Measurements from ENCODE around the gene NUP93. TPM values are rescaled to one million over a fixed set of nuclear protein-coding genes. Genes with fewer than 3 reads are reported as not detected.

NUP93 gene
- total and polyA plus RNA-seq, 2 donors (not counting 3 experiments of a cell fraction or from before 2014, with no cell fraction given), result 62.3 to 124 TPM

DNA sequence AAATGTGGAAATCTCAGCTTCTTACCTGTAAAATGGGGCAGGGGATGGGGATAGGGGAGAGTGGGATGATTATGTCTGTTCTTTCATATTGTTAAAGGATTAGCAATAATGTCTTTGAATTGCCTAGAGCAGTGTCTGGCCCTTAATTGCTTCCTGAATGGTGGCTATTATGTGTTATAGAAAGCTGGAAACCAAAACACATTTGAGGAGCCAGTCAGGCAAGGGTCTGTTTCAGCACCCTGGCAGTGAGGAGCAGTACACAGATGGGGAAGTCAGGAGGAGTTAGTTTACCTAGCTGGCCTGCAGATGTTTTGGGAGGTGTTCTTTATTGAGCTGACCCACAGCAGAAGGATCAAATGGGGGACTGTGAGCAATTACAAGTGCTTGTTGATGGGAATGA, 63.0 kb downstream of the NUP93 start:
- H3K9me1 ChIP-seq (replicated peaks; ENCODE audit: control insufficient read depth, extremely low read depth, insufficient read depth, low read length), result no peaks in the 10 kb centered on the region
- H4K20me1 ChIP-seq (replicated peaks; ENCODE audit: control insufficient read depth, extremely low read depth, insufficient read depth, low read length), result no peaks in the 10 kb centered on the region
- no peak overlapping the region for H3K27ac ChIP-seq (ENCODE audit: insufficient read depth, low read depth, low read length)
- peaks cover 4% of the 10 kb centered on the region for H3K4me1 ChIP-seq (ENCODE audit: control insufficient read depth, extremely low read depth, insufficient read depth, low read length)
- H3K79me2 ChIP-seq (ENCODE audit: control insufficient read depth, insufficient read depth, low read length), result peaks cover 6% of the 10 kb centered on the region
- BruUV-seq (replicated peaks), result no TSS peak
- intact Hi-C loops (cut with micrococcal nuclease), result loop anchor here (1.0 kb wide), 4 partner anchors 59 to 252 kb away; no protein-coding TSS in a partner anchor
- dilution Hi-C loops (cut with MboI; ENCODE audit: extremely low pct_ligation_motif_present, low sequenced_read_pairs), result no loop called here
- H3K4me3 ChIP-seq (replicated peaks in 1 of 3; ENCODE audit: insufficient read depth in 1 of 3, low read depth in 1 of 3, low read length in 3 of 3), result no peak overlapping the region
- no peak overlapping the region for H2AFZ ChIP-seq (ENCODE audit: low read depth, low read length)
- no peaks in the 10 kb centered on the region for H3K36me3 ChIP-seq (ENCODE audit: control insufficient read depth in 2 of 2, extremely low read depth in 1 of 2, insufficient read depth in 2 of 2, low read length in 2 of 2)
- no peaks in the 10 kb centered on the region for H3K27me3 ChIP-seq (ENCODE audit: control insufficient read depth in 2 of 2, insufficient read depth in 2 of 2, low read length in 2 of 2)
- no peak for TF ChIP-seq MYC (IDR thresholded peaks at IDR 0.05; ENCODE audit: low read depth, low read length)
- TF ChIP-seq EZH2 (IDR thresholded peaks at IDR 0.05; ENCODE audit: borderline replicate concordance, low read depth, low read length, severe bottlenecking), result no peak
- no peak for TF ChIP-seq JUN (IDR thresholded peaks at IDR 0.05; ENCODE audit: borderline replicate concordance, insufficient read depth, insufficient read length, low read depth)
- no peak for TF ChIP-seq POLR2AphosphoS5 (IDR thresholded peaks at IDR 0.05; ENCODE audit: insufficient read depth, low read depth, low read length)
- TF ChIP-seq CTCF (IDR thresholded peaks at IDR 0.05; ENCODE audit: extremely low read depth in 1 of 2, insufficient read depth in 1 of 2, low read depth in 1 of 2, low read length in 2 of 2), result no peak
- TF ChIP-seq POLR2A (IDR thresholded peaks at IDR 0.05; ENCODE audit: low read depth, low read length), result no peak
- no peak overlapping the region for H3K9ac ChIP-seq (replicated peaks; ENCODE audit: extremely low read depth, insufficient read depth, low read length)
- H3K9me3 ChIP-seq (replicated peaks; ENCODE audit: control insufficient read depth, insufficient read depth, low read length), result no peaks in the 10 kb centered on the region
- no peak for DNase-seq (ENCODE audit: low read depth, low spot score)
- CTCF ChIA-PET, result interaction anchor here (0.6 to 9.9 kb wide), 53 partner anchors 9 to 363 kb away, joined by 3 to 231 read pairs (median 4); partner anchors contain the start of genes CPNE2 and SLC12A3
- no peak for FAIRE-seq
- POLR2A ChIA-PET, result no interaction called here
- no peak overlapping the region for H3K4me2 ChIP-seq (ENCODE audit: insufficient read depth, low read length)

DNA sequence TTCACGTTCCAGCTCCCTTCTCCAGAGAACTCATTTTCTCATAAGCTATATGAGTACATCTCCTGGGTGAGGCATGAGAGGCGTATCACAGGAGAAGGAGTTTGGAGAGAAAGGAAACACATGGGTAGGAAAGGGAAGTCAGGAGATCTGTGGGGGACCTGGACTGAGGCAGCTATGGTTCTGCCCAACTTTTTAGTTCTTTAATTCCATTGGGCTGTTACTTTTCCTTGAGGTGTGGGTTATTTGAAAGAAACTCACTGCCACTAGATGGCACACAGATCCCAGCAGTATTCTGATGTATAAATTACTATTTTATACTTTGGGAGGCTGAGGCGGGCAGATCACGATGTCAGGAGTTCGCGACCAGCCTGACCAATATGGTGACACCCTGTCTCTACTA, 63.6 kb downstream of the NUP93 start:
- Histone ChIP-seq H3K4me2 (ENCODE audit: insufficient read depth, low read length) (no peak overlapping the region), H3K4me3 (replicated peaks in 1 of 3; ENCODE audit: insufficient read depth in 1 of 3, low read depth in 1 of 3, low read length in 3 of 3) (no peak overlapping the region), H3K36me3 (ENCODE audit: control insufficient read depth in 2 of 2, extremely low read depth in 1 of 2, insufficient read depth in 2 of 2, low read length in 2 of 2) (no peaks in the 10 kb centered on the region), H3K9ac (replicated peaks; ENCODE audit: extremely low read depth, insufficient read depth, low read length) (no peak overlapping the region), H2AFZ (ENCODE audit: low read depth, low read length) (no peak overlapping the region), H3K9me1 (replicated peaks; ENCODE audit: control insufficient read depth, extremely low read depth, insufficient read depth, low read length) (no peaks in the 10 kb centered on the region), H3K9me3 (replicated peaks; ENCODE audit: control insufficient read depth, insufficient read depth, low read length) (no peaks in the 10 kb centered on the region), H3K79me2 (ENCODE audit: control insufficient read depth, insufficient read depth, low read length) (peaks cover 6% of the 10 kb centered on the region), H3K27me3 (ENCODE audit: control insufficient read depth in 2 of 2, insufficient read depth in 2 of 2, low read length in 2 of 2) (no peaks in the 10 kb centered on the region), H4K20me1 (replicated peaks; ENCODE audit: control insufficient read depth, extremely low read depth, insufficient read depth, low read length) (no peaks in the 10 kb centered on the region), H3K27ac (ENCODE audit: insufficient read depth, low read depth, low read length) (no peak overlapping the region), H3K4me1 (ENCODE audit: control insufficient read depth, extremely low read depth, insufficient read depth, low read length) (peaks cover 4% of the 10 kb centered on the region)
- ChIA-PET POLR2A (no interaction called here), CTCF (interaction anchor here (0.6 to 9.9 kb wide), 52 partner anchors 9 to 362 kb away, joined by 3 to 231 read pairs (median 4); partner anchors contain the start of genes CPNE2 and SLC12A3)
- no peak for TF ChIP-seq POLR2AphosphoS5 (IDR thresholded peaks at IDR 0.05; ENCODE audit: insufficient read depth, low read depth, low read length)
- peak; percentile 34 to 35 for TF ChIP-seq CTCF (IDR thresholded peaks at IDR 0.05; ENCODE audit: extremely low read depth in 1 of 2, insufficient read depth in 1 of 2, low read depth in 1 of 2, low read length in 2 of 2)
- peak; percentile 60 for DNase-seq (ENCODE audit: low read depth, low spot score)
- intact Hi-C loops (cut with micrococcal nuclease), result loop anchor here (1.0 kb wide), 4 partner anchors 59 to 252 kb away; no protein-coding TSS in a partner anchor
- BruUV-seq (replicated peaks), result no TSS peak
- peak; percentile 64 for FAIRE-seq
- dilution Hi-C loops (cut with MboI; ENCODE audit: extremely low pct_ligation_motif_present, low sequenced_read_pairs), result no loop called here
